Type B pancreatic cell (in vitro differentiated cells): ENCODE data around the gene BDH1. TPM values are rescaled to one million over a fixed set of nuclear protein-coding genes. Genes with fewer than 3 reads are reported as not detected.
"Not testable (repeated sequence)": the region's sequence is repeated elsewhere in the genome, so short reads cannot be mapped to it uniquely, and the experiment has no call there.

Source experiments
- DNase-seq: peaks from one replicate; pipeline ENCODE4 v3.0.0; 2021; ENCODE audit warnings: mixed read lengths; ENCODE audit not compliant: unreplicated experiment; ENCODE audit errors: extremely low spot score
- H3K27ac Mint-ChIP-seq: 2 replicates; pipeline ENCODE4 v1.8.0; 2021; ENCODE audit warnings: mild to moderate bottlenecking, mixed read lengths
- H3K27me3 Mint-ChIP-seq: 2 replicates; pipeline ENCODE4 v1.8.0; 2021; ENCODE audit warnings: mixed read lengths
- H3K36me3 Mint-ChIP-seq: 2 replicates; pipeline ENCODE4 v1.8.0; 2021; ENCODE audit warnings: mixed read lengths
- H3K4me1 Mint-ChIP-seq: one replicate; pipeline ENCODE4 v1.8.0; 2021; ENCODE audit warnings: mixed read lengths; ENCODE audit not compliant: unreplicated experiment
- H3K4me3 Mint-ChIP-seq: 2 replicates; pipeline ENCODE4 v1.8.0; 2021; ENCODE audit warnings: mild to moderate bottlenecking, mixed read lengths
- H3K9me3 Mint-ChIP-seq: 2 replicates; pipeline ENCODE4 v1.8.0; 2021; ENCODE audit warnings: mixed read lengths
- long read RNA-seq: library from polyadenylated mRNA; unstranded; transcript quantifications from one replicate; pipeline ENCODE4 v2.0.0, GENCODE V29; 2020
- total RNA-seq: library from RNA; stranded (reverse); gene quantifications from 2 replicates; pipeline ENCODE4 v1.2.1, GENCODE V29; 2021; ENCODE audit warnings: low replicate concordance
- TF ChIP-seq, protein P1 (sequence below): fragments of 200-600 bp; sonication (generic); conservative IDR thresholded peaks from 2 replicates; pipeline ENCODE4 v1.5.0; 2021; ENCODE audit warnings: antibody characterized with exemption, mild to moderate bottlenecking

BDH1 gene, protein sequence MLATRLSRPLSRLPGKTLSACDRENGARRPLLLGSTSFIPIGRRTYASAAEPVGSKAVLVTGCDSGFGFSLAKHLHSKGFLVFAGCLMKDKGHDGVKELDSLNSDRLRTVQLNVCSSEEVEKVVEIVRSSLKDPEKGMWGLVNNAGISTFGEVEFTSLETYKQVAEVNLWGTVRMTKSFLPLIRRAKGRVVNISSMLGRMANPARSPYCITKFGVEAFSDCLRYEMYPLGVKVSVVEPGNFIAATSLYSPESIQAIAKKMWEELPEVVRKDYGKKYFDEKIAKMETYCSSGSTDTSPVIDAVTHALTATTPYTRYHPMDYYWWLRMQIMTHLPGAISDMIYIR
- total RNA-seq, result 32.0 and 56.1 TPM in 2 replicates
- long read RNA-seq, transcript BDH1-202 (7 exons, 3,455 nt), result major isoform, 29 of 36 reads
- long read RNA-seq, partial matches to known transcripts, result 1 of 36 reads
- long read RNA-seq, other reads (novel, unspliced or antisense), result 4 of 36 reads

DNA sequence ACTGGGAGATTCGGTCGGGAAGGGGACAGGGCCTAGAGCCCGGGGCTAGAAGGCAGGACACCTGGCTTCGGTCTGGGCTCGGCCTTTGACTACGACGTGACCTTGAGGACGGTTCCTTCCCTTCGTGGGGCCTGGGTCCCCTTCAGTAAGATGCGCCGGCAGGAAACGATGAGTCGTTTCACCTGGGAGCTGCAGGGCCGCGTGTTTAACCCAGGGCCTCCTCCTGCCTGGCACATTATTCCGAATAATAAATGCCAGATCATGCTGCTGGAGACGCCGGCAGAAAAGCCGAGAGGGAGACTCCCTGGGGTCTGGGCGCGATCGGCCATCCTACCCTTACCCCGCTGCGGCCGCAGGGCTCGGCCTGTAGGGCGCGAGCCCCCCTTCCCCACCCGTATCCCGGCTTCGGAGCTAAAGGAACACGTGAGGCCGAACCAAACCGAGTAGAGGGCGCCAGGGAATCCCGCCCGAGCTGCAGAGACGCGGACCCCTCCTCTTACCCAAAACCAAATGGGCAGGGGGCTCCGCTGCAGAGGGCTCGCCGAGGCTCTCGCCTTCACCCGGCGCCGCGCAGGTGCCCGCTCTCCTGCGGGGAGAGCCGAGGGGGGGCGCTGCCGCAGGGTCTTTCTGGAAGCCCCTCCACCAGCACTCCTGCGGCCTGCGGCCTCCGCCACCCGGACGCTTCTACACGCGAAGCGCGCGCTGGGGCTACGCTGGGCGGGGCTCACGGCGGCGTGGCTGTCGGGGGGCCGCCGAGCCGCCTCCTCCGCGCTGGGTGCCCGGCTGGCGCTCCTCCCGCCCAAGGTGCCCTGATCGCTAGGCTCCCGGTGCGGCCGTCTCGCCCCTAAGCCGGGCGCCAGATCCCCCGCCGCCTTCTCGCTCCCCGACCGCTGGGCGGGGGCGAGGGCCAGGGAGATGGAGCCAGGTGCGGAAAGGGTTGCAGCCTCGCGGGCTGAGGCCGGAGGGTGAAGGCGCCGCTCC lies at the start of gene BDH1:
TSS of gene BDH1 (minus strand) at position 688 of the 981 bp plus-strand sequence. CDS start 9,525 bp downstream, outside the sequence.
- H3K4me1 Mint-ChIP-seq, result peaks cover 8% of the 10 kb centered on the region
- H3K27ac Mint-ChIP-seq, result peak within 1 kb of the TSS; percentile 91
- TF ChIP-seq, protein P1, sequence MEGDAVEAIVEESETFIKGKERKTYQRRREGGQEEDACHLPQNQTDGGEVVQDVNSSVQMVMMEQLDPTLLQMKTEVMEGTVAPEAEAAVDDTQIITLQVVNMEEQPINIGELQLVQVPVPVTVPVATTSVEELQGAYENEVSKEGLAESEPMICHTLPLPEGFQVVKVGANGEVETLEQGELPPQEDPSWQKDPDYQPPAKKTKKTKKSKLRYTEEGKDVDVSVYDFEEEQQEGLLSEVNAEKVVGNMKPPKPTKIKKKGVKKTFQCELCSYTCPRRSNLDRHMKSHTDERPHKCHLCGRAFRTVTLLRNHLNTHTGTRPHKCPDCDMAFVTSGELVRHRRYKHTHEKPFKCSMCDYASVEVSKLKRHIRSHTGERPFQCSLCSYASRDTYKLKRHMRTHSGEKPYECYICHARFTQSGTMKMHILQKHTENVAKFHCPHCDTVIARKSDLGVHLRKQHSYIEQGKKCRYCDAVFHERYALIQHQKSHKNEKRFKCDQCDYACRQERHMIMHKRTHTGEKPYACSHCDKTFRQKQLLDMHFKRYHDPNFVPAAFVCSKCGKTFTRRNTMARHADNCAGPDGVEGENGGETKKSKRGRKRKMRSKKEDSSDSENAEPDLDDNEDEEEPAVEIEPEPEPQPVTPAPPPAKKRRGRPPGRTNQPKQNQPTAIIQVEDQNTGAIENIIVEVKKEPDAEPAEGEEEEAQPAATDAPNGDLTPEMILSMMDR, result peak; percentile 21
- no peaks in the 10 kb centered on the region for H3K9me3 Mint-ChIP-seq
- peak within 1 kb of the TSS; percentile 90 for H3K4me3 Mint-ChIP-seq
- H3K27me3 Mint-ChIP-seq, result peaks cover 6% of the 10 kb centered on the region
- peaks cover 4% of the 10 kb centered on the region for H3K36me3 Mint-ChIP-seq
- no peak for DNase-seq

DNA sequence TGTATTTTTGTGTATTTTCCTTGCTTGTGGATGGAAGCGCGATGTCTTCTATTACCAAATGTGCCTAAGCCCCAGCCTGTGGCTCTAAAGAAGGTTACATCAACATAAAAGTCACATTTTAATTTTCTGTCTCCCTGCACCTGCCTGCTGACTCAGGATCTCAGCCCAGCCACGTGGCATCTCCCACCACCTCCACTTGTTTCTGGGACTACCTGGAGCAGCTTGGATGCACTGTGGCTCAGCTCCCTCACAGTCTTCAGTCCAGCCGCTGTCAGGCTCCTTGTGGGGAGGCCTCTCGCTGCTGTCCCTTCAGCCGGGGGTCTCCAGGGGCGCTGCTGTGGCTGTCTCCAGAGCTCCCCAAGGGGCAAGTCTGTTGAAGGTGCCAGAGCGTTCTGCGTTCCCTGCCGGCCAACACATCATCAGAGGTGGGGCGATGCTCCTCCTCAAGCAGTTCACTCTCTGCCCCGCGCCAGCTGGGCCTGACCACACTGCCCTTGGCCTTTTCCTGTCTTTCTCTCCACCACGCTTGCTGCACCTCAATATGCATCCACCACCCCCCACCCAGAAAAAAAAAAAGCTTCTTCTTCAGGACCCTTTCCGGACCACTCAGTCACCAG lies 47.7 kb upstream of the BDH1 start:
- Mint-ChIP-seq H3K4me3 (no peak overlapping the region), H3K9me3 (no peaks in the 10 kb centered on the region), H3K36me3 (peaks cover 28% of the 10 kb centered on the region), H3K27me3 (no peaks in the 10 kb centered on the region), H3K27ac (no peak overlapping the region), H3K4me1 (peaks cover 9% of the 10 kb centered on the region)
- DNase-seq, result no peak
- TF ChIP-seq, protein P1, result no peak

DNA sequence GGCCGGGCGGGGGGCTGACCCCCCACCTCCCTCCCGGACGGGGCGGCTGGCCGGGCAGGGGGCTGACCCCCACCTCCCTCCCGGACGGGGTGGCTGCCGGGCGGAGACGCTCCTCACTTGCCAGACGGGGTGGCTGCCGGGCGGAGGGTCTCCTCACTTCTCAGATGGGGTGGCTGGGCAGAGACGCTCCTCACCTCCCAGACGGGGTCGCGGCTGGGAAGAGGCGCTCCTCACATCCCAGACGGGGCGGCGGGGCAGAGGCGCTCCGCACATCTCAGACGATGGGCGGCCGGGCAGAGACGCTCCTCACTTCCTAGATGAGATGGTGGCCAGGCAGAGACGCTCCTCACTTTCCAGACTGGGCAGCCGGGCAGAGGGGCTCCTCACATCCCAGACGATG lies 46.6 kb upstream of the BDH1 start:
- not testable (repeated sequence) for DNase-seq, H3K4me3 Mint-ChIP-seq, H3K4me1 Mint-ChIP-seq, H3K9me3 Mint-ChIP-seq, H3K27me3 Mint-ChIP-seq, H3K27ac Mint-ChIP-seq
- peaks cover 25% of the 10 kb centered on the region for H3K36me3 Mint-ChIP-seq

DNA sequence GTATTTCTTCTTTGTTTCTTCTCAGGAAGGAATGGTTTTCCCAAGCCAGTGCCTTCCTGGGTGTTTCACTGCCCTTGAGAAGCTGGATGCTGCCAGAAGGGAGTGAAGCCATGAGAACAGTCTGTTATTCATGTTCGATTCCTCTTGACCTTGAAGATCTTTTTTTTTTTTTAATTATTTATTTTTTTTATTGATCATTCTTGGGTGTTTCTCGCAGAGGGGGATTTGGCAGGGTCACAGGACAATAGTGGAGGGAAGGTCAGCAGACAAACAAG lies 45.7 kb upstream of the BDH1 start:
- H3K36me3 Mint-ChIP-seq, result peaks cover 20% of the 10 kb centered on the region
- H3K9me3 Mint-ChIP-seq, H3K4me3 Mint-ChIP-seq, H3K4me1 Mint-ChIP-seq, DNase-seq, H3K27ac Mint-ChIP-seq, H3K27me3 Mint-ChIP-seq: not testable (repeated sequence)

DNA sequence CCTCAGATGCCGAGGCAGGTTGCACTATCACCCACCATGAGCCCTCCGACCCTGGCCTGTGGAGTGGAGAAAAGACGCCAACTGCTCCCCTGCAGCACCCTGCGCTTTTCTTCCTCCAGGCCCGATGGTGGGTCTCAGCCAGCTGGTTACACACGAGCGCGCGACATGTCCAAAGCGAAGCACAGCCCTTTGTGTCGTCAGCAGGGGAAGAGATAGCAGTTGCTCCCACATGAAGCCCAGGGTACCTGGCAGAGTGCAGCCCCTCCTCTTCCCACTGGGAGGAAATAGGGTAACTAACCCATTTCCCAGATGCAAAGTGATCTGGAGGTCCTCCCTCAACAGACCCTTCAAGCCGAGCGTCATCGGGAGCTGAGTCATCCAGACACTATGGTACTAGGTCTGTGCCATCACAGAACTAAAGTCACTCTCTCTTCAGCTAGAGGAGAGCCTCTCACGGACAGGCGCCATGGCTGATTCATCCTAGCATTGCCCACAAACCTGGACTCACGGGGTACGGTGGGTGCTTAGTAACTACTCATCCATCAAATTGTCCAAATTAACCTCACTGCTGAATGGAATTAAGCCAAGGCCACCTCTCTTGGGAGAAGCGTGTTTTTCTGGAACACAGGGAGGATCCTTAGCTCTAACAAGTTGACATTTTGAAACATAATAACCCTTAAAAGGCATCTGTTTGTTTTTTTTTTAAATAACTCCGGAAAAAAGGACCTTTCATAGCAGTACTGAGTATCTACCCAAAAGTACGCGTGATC lies 45.2 kb upstream of the BDH1 start:
- no peak overlapping the region for H3K4me3 Mint-ChIP-seq
- H3K36me3 Mint-ChIP-seq, result peaks cover 18% of the 10 kb centered on the region
- no peak overlapping the region for H3K27ac Mint-ChIP-seq
- no peaks in the 10 kb centered on the region for H3K9me3 Mint-ChIP-seq
- no peak for DNase-seq
- TF ChIP-seq, protein P1, result no peak
- no peaks in the 10 kb centered on the region for H3K27me3 Mint-ChIP-seq
- peaks cover 9% of the 10 kb centered on the region for H3K4me1 Mint-ChIP-seq
